Measurements from ENCODE around the gene BANK1.

BANK1 gene

DNA sequence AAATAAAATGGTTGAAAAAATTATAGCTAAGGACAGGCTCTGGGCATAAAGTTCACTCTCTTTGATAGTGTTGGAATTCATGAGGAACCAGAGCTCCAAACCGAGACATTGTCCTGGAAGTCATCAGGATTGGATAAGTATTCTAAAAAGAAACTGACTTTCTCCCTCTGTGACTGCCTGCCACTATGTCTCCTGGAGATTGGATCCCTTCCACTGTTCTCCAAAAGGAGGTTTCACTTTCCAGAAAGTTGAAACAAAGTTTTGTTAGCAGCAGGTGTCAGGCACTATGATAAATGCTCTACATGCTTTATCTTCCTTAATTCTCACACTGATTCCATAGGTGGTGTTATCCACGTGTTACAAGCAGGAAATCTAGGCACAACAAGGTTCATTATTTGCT lies 16.8 kb downstream of the BANK1 start:
- no peak overlapping the region for H3K27ac ChIP-seq
- no peak overlapping the region for H2AFZ ChIP-seq (ENCODE audit: low read depth)
- TF ChIP-seq, protein P1, sequence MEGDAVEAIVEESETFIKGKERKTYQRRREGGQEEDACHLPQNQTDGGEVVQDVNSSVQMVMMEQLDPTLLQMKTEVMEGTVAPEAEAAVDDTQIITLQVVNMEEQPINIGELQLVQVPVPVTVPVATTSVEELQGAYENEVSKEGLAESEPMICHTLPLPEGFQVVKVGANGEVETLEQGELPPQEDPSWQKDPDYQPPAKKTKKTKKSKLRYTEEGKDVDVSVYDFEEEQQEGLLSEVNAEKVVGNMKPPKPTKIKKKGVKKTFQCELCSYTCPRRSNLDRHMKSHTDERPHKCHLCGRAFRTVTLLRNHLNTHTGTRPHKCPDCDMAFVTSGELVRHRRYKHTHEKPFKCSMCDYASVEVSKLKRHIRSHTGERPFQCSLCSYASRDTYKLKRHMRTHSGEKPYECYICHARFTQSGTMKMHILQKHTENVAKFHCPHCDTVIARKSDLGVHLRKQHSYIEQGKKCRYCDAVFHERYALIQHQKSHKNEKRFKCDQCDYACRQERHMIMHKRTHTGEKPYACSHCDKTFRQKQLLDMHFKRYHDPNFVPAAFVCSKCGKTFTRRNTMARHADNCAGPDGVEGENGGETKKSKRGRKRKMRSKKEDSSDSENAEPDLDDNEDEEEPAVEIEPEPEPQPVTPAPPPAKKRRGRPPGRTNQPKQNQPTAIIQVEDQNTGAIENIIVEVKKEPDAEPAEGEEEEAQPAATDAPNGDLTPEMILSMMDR (conservative IDR thresholded peaks at IDR 0.05; ENCODE audit: low read depth, low read length), result no peak
- no peak overlapping the region for H3K4me2 ChIP-seq
- no peaks in the 10 kb centered on the region for H3K79me2 ChIP-seq (ENCODE audit: insufficient read depth, low read depth)
- no peak overlapping the region for H3K4me3 ChIP-seq (IDR thresholded peaks at IDR 0.05; ENCODE audit: insufficient read depth, low read depth, low read length)
- no peaks in the 10 kb centered on the region for H3K36me3 ChIP-seq (ENCODE audit: insufficient read depth)
- no peaks in the 10 kb centered on the region for H4K20me1 ChIP-seq (ENCODE audit: insufficient read depth)
- no peaks in the 10 kb centered on the region for H3K27me3 ChIP-seq (ENCODE audit: insufficient read depth, low read depth)
- H3K9ac ChIP-seq, result no peak overlapping the region
- H3K4me1 ChIP-seq (ENCODE audit: low read depth, poor library complexity, severe bottlenecking), result no peaks in the 10 kb centered on the region

DNA sequence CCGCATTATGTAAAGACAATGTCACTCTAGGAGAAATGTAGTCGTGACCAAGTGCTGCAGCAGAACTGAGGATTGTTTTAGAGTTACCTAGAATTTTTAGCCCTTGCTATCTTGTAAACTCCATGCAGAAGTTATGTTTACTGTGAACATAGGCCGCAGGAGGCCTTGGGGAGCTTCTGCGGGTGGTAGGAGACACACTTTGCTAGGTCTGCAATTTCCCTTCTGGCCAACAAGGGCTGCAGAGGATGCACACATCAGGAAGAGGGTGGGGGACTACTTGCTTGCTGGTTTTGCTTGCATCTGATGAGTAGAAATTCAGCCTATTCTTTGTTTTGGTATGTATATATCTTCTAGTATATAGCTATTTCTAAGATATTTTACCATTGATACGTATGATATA lies 23.1 kb downstream of the BANK1 start:
- TF ChIP-seq, protein P1 (conservative IDR thresholded peaks at IDR 0.05; ENCODE audit: low read depth, low read length), result no peak
- Histone ChIP-seq H3K27me3 (ENCODE audit: insufficient read depth, low read depth) (no peaks in the 10 kb centered on the region), H3K36me3 (ENCODE audit: insufficient read depth) (no peaks in the 10 kb centered on the region), H3K4me3 (IDR thresholded peaks at IDR 0.05; ENCODE audit: insufficient read depth, low read depth, low read length) (no peak overlapping the region), H3K4me1 (ENCODE audit: low read depth, poor library complexity, severe bottlenecking) (no peaks in the 10 kb centered on the region), H2AFZ (ENCODE audit: low read depth) (no peak overlapping the region), H3K27ac (no peak overlapping the region), H4K20me1 (ENCODE audit: insufficient read depth) (no peaks in the 10 kb centered on the region), H3K79me2 (ENCODE audit: insufficient read depth, low read depth) (no peaks in the 10 kb centered on the region), H3K4me2 (no peak overlapping the region), H3K9ac (no peak overlapping the region)

DNA sequence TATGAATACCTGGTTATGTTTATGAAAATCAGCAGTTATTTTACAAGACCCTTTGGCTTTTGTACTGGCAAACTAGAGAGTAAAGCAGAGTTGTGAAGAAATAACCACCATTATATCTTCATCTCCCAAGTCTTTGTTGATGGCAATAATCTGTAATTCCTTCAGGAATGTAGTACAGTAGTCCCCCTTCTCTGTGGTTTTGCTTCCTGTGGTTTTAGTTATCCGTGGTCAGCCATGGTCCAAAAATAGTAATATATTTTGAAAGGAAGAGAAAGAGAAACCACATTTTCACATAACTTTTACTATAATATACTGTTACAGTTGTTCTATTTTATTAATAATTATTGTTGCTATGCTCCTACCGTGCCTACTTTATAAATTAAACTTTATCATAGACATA lies 27.8 kb downstream of the BANK1 start:
- no peak overlapping the region for H3K4me3 ChIP-seq (IDR thresholded peaks at IDR 0.05; ENCODE audit: insufficient read depth, low read depth, low read length)
- H3K9ac ChIP-seq, result no peak overlapping the region
- no peaks in the 10 kb centered on the region for H4K20me1 ChIP-seq (ENCODE audit: insufficient read depth)
- no peaks in the 10 kb centered on the region for H3K27me3 ChIP-seq (ENCODE audit: insufficient read depth, low read depth)
- H3K79me2 ChIP-seq (ENCODE audit: insufficient read depth, low read depth), result no peaks in the 10 kb centered on the region
- H3K27ac ChIP-seq, result no peak overlapping the region
- H3K4me1 ChIP-seq (ENCODE audit: low read depth, poor library complexity, severe bottlenecking), result no peaks in the 10 kb centered on the region
- H3K4me2 ChIP-seq, result no peak overlapping the region
- no peak overlapping the region for H2AFZ ChIP-seq (ENCODE audit: low read depth)
- no peaks in the 10 kb centered on the region for H3K36me3 ChIP-seq (ENCODE audit: insufficient read depth)
- TF ChIP-seq, protein P1 (conservative IDR thresholded peaks at IDR 0.05; ENCODE audit: low read depth, low read length), result no peak

DNA sequence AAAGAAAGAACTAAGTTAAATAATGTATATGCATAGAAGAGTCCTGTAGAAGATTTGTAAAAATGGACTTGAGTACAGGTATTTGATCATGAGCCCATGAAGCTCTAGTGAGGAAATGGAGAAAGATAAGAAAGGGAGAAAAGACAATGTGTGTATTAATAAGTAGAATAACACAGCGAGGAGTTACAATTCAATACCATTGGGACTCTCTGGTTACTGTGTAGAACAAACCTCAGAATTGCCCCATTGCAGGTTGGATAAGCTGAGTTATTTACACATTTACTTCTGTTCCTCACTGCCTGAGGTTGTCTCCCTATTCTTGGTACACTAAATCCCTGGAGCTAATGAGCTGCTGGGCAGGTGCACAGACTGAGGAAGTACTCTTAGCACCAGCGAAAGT lies 33.3 kb downstream of the BANK1 start:
- no peak overlapping the region for H3K4me3 ChIP-seq (IDR thresholded peaks at IDR 0.05; ENCODE audit: insufficient read depth, low read depth, low read length)
- H3K4me2 ChIP-seq, result no peak overlapping the region
- TF ChIP-seq, protein P1 (conservative IDR thresholded peaks at IDR 0.05; ENCODE audit: low read depth, low read length), result no peak
- no peaks in the 10 kb centered on the region for H3K79me2 ChIP-seq (ENCODE audit: insufficient read depth, low read depth)
- H2AFZ ChIP-seq (ENCODE audit: low read depth), result no peak overlapping the region
- H3K4me1 ChIP-seq (ENCODE audit: low read depth, poor library complexity, severe bottlenecking), result no peaks in the 10 kb centered on the region
- H3K9ac ChIP-seq, result no peak overlapping the region
- no peak overlapping the region for H3K27ac ChIP-seq
- no peaks in the 10 kb centered on the region for H4K20me1 ChIP-seq (ENCODE audit: insufficient read depth)
- H3K36me3 ChIP-seq (ENCODE audit: insufficient read depth), result no peaks in the 10 kb centered on the region
- no peaks in the 10 kb centered on the region for H3K27me3 ChIP-seq (ENCODE audit: insufficient read depth, low read depth)

DNA sequence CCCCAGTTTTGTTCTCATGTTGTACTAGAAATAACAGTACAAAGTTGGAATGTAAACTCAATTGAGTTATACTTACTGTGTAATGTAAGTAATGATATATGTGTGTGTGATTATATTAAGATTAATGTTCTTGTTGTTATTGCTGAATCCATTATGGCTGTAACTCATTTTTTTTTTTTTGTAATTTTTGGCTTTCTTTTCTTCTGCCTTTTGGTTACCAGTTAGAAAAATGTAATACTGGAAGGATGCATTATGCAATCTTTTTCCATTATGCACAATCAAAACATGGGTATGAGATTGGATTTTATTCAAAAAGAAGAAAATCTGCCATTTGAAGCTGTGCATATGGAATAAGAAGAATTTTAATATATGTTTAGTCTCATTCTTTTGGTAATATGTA lies 34.0 kb downstream of the BANK1 start:
- TF ChIP-seq, protein P1 (conservative IDR thresholded peaks at IDR 0.05; ENCODE audit: low read depth, low read length), result no peak
- Histone ChIP-seq H3K4me1 (ENCODE audit: low read depth, poor library complexity, severe bottlenecking) (no peaks in the 10 kb centered on the region), H3K79me2 (ENCODE audit: insufficient read depth, low read depth) (no peaks in the 10 kb centered on the region), H3K9ac (no peak overlapping the region), H2AFZ (ENCODE audit: low read depth) (no peak overlapping the region), H3K4me2 (no peak overlapping the region), H4K20me1 (ENCODE audit: insufficient read depth) (no peaks in the 10 kb centered on the region), H3K36me3 (ENCODE audit: insufficient read depth) (no peaks in the 10 kb centered on the region), H3K27me3 (ENCODE audit: insufficient read depth, low read depth) (no peaks in the 10 kb centered on the region), H3K27ac (no peak overlapping the region), H3K4me3 (IDR thresholded peaks at IDR 0.05; ENCODE audit: insufficient read depth, low read depth, low read length) (no peak overlapping the region)
